Measurements from ENCODE around the gene IFITM2. TPM values are rescaled to one million over a fixed set of nuclear protein-coding genes. Genes with fewer than 3 reads are reported as not detected.
A peak's percentile ranks its signal among the peaks of the same experiment; 100 is the strongest.

Gene IFITM2

DNA sequence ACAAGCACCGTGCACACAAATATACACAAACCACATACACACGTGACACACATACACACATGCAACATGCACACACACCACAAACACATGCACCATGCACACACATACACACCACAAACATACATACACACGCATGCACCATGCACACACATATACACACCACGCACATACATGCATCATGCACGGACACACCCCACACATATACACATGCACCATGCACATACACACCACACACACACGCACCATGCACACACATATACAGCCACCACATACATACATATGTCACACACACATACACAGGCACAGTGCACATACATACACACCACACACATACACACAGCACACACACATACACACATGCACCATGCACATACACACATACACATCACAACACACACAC lies 49.0 kb downstream of the IFITM2 start:
- Histone ChIP-seq H2BK12ac (ENCODE audit: low read length in 2 of 2) (no peak overlapping the region), H3K14ac (ENCODE audit: low read length in 2 of 2) (peak overlapping the region in 1 of 2 experiments; percentile 22), H3K27ac (ENCODE audit: low read length, poor library complexity, severe bottlenecking) (no peak overlapping the region), H3K9me3 (ENCODE audit: control insufficient read depth, low read length) (peaks cover 9% of the 10 kb centered on the region), H2AFZ (ENCODE audit: low read depth, low read length) (no peak overlapping the region), H3K23ac (ENCODE audit: low read length in 2 of 2) (no peak overlapping the region), H4K8ac (ENCODE audit: low read length) (peak overlapping the region; percentile 0), H3K4me3 (ENCODE audit: insufficient read depth in 1 of 2, low read depth in 1 of 2, low read length in 2 of 2) (no peak overlapping the region), H3K4me1 (ENCODE audit: control insufficient read depth, insufficient read depth, low read depth, low read length) (peaks cover 10% of the 10 kb centered on the region), H3K9ac (ENCODE audit: low read length) (no peak overlapping the region), H2BK120ac (ENCODE audit: low read depth, low read length) (no peak overlapping the region), H2BK15ac (ENCODE audit: low read depth, poor library complexity, severe bottlenecking) (no peak overlapping the region), H3K4ac (ENCODE audit: low read depth in 1 of 2, low read length in 2 of 2) (no peak overlapping the region), H4K91ac (ENCODE audit: low read length) (peak overlapping the region; percentile 76), H2AK5ac (ENCODE audit: low read length, severe bottlenecking) (no peak overlapping the region), H3K36me3 (ENCODE audit: control insufficient read depth in 1 of 2, insufficient read depth in 2 of 2, low read depth in 1 of 2, low read length in 2 of 2) (peaks cover 5 to 8% of the 10 kb centered on the region in 2 experiments), H3K27me3 (ENCODE audit: control insufficient read depth in 1 of 2, insufficient read depth in 1 of 2, low read length in 2 of 2) (peaks cover 0 to 29% of the 10 kb centered on the region in 2 experiments), H2BK5ac (ENCODE audit: low read depth, low read length, poor library complexity, severe bottlenecking) (no peak overlapping the region), H3K4me2 (ENCODE audit: low read length, poor library complexity, severe bottlenecking) (no peak overlapping the region), H3K79me1 (replicated peaks; ENCODE audit: low read length, poor library complexity, severe bottlenecking) (no peaks in the 10 kb centered on the region), H3K18ac (ENCODE audit: low read depth in 1 of 2, low read length in 2 of 2) (peak overlapping the region in 1 of 2 experiments; percentile 50)
- WGBS: 98% methylated on average over 6 of the region's 6 CpGs
- DNase-seq: no peak

DNA sequence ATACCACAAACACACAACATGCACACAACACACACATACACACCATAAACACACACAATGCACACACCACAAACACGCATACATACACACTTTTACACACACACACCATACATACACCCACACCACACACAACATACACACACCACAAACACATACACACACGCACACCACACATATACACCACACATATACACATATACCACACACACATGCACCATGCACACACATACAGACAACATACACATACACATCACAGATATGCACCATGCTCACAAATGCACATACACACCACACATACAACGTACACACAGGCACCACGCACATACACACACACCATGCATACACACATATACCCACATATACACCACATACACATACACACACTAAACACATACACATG lies 50.0 kb downstream of the IFITM2 start:
- H3K36me3 ChIP-seq (ENCODE audit: control insufficient read depth in 1 of 2, insufficient read depth in 2 of 2, low read depth in 1 of 2, low read length in 2 of 2): peaks cover 5 to 8% of the 10 kb centered on the region in 2 experiments
- no peak overlapping the region for H3K27ac ChIP-seq (ENCODE audit: low read length, poor library complexity, severe bottlenecking)
- no peak overlapping the region for H4K91ac ChIP-seq (ENCODE audit: low read length)
- H3K4me3 ChIP-seq (ENCODE audit: insufficient read depth in 1 of 2, low read depth in 1 of 2, low read length in 2 of 2): no peak overlapping the region
- 95% methylated on average over 4 of the region's 4 CpGs for WGBS
- no peak overlapping the region for H2BK120ac ChIP-seq (ENCODE audit: low read depth, low read length)
- no peak overlapping the region for H3K4me2 ChIP-seq (ENCODE audit: low read length, poor library complexity, severe bottlenecking)
- peaks cover 9% of the 10 kb centered on the region for H3K9me3 ChIP-seq (ENCODE audit: control insufficient read depth, low read length)
- H3K4ac ChIP-seq (ENCODE audit: low read depth in 1 of 2, low read length in 2 of 2): no peak overlapping the region
- no peak overlapping the region for H3K23ac ChIP-seq (ENCODE audit: low read length in 2 of 2)
- H3K79me1 ChIP-seq (replicated peaks; ENCODE audit: low read length, poor library complexity, severe bottlenecking): no peaks in the 10 kb centered on the region
- no peak overlapping the region for H2AK5ac ChIP-seq (ENCODE audit: low read length, severe bottlenecking)
- H3K27me3 ChIP-seq (ENCODE audit: control insufficient read depth in 1 of 2, insufficient read depth in 1 of 2, low read length in 2 of 2): peaks cover 0 to 29% of the 10 kb centered on the region in 2 experiments
- no peak overlapping the region for H2BK15ac ChIP-seq (ENCODE audit: low read depth, poor library complexity, severe bottlenecking)
- H3K4me1 ChIP-seq (ENCODE audit: control insufficient read depth, insufficient read depth, low read depth, low read length): peaks cover 10% of the 10 kb centered on the region
- H2BK12ac ChIP-seq (ENCODE audit: low read length in 2 of 2): no peak overlapping the region
- no peak overlapping the region for H3K18ac ChIP-seq (ENCODE audit: low read depth in 1 of 2, low read length in 2 of 2)
- H4K8ac ChIP-seq (ENCODE audit: low read length): no peak overlapping the region
- no peak for DNase-seq
- no peak overlapping the region for H3K14ac ChIP-seq (ENCODE audit: low read length in 2 of 2)
- no peak overlapping the region for H2AFZ ChIP-seq (ENCODE audit: low read depth, low read length)
- no peak overlapping the region for H3K9ac ChIP-seq (ENCODE audit: low read length)
- no peak overlapping the region for H2BK5ac ChIP-seq (ENCODE audit: low read depth, low read length, poor library complexity, severe bottlenecking)

DNA sequence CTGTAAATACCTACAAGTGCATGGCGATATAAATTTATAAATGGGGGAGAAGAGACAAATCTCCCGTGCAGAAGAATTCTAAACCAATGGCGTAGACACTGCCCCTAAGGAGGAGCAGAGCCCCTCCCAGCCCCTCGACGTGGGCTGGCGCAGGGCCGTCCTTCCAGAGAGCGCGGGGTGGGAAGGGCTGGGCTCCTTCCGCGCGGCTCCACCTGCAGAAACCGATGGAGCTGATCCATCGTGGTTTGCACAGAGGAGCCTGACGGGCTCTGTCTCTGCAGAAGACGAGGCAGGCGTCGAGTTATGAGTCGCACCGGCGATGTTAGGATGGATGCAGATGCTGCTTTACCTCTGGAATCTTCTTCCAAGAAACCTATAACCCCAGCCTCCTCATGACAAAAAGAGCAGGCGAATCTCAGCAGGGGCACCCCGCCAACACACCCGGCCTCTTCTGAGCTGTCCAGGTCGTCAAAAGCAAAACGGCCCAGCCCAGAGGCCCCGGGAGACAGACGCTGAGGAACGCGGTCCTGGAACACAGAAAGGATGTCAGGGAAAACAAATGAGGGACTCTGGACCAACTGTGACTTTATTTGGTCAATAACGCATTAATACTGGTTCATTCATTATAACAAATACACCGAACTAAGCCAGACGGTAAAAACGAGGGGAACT lies 50.6 kb downstream of the IFITM2 start:
- DNase-seq: no peak
- Histone ChIP-seq H4K8ac (ENCODE audit: low read length) (no peak overlapping the region), H2BK15ac (ENCODE audit: low read depth, poor library complexity, severe bottlenecking) (no peak overlapping the region), H3K27me3 (ENCODE audit: control insufficient read depth in 1 of 2, insufficient read depth in 1 of 2, low read length in 2 of 2) (peaks cover 0 to 29% of the 10 kb centered on the region in 2 experiments), H2BK5ac (ENCODE audit: low read depth, low read length, poor library complexity, severe bottlenecking) (no peak overlapping the region), H3K9me3 (ENCODE audit: control insufficient read depth, low read length) (peaks cover 9% of the 10 kb centered on the region), H2AK5ac (ENCODE audit: low read length, severe bottlenecking) (no peak overlapping the region), H2BK12ac (ENCODE audit: low read length in 2 of 2) (no peak overlapping the region), H2BK120ac (ENCODE audit: low read depth, low read length) (no peak overlapping the region), H4K91ac (ENCODE audit: low read length) (no peak overlapping the region), H3K79me1 (replicated peaks; ENCODE audit: low read length, poor library complexity, severe bottlenecking) (no peaks in the 10 kb centered on the region), H3K4me3 (ENCODE audit: insufficient read depth in 1 of 2, low read depth in 1 of 2, low read length in 2 of 2) (no peak overlapping the region), H3K9ac (ENCODE audit: low read length) (no peak overlapping the region), H3K27ac (ENCODE audit: low read length, poor library complexity, severe bottlenecking) (no peak overlapping the region), H3K36me3 (ENCODE audit: control insufficient read depth in 1 of 2, insufficient read depth in 2 of 2, low read depth in 1 of 2, low read length in 2 of 2) (peaks cover 5 to 8% of the 10 kb centered on the region in 2 experiments), H2AFZ (ENCODE audit: low read depth, low read length) (no peak overlapping the region), H3K23ac (ENCODE audit: low read length in 2 of 2) (no peak overlapping the region), H3K18ac (ENCODE audit: low read depth in 1 of 2, low read length in 2 of 2) (no peak overlapping the region), H3K14ac (ENCODE audit: low read length in 2 of 2) (no peak overlapping the region), H3K4me1 (ENCODE audit: control insufficient read depth, insufficient read depth, low read depth, low read length) (peaks cover 10% of the 10 kb centered on the region), H3K4me2 (ENCODE audit: low read length, poor library complexity, severe bottlenecking) (no peak overlapping the region), H3K4ac (ENCODE audit: low read depth in 1 of 2, low read length in 2 of 2) (no peak overlapping the region)
- WGBS: 88% methylated on average over 34 of the region's 34 CpGs

Small RNAs within 50 kb of the gene (small RNA-seq; reads per million reads assigned to genes)
- gene AC136475.6 (ENCODE audit: low read depth): not detected
